ENCODE results near the gene GAK.

DNA sequence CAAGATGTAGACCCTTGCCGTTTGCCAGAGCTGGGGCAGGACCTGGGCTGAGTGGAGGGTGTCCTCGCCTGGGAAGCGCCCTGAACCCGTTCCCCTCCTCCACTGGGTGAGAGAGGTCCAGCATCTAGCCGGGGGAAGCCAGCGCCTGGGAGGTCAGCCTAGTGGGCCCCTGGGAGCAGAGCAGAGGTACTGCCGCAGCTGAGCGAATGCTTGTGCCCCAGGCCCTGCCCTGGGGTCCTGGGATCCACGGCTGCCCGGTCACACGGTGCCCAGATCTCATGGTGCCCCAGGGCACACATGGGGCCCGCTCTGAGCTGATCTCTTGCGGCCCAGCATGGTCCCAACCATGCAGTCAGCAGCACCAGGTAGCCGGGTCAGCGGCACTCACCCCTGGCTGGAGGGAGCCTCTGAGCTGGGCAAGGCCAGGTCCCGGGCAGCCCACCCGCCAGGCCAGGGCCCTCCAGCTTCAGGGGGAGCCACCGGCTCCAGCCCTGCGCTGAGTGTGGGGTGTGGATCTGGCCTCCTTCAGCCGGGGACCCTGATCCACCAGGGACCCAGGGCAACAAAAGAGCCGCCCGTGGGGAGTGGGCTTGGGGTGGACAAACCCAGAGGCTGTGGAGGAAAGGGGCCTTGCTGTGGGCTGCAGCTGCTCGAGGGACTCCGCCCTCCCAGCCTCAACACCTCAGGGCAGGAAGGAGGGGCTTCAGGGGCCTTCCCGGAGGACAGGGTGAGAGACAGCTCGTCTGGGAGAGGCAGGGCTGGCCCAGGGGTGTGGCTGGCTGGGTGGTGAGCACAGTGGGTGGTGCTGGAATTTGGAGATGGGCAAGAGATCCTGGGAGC lies 102.1 kb downstream of the GAK start:
- TF ChIP-seq, protein P1, sequence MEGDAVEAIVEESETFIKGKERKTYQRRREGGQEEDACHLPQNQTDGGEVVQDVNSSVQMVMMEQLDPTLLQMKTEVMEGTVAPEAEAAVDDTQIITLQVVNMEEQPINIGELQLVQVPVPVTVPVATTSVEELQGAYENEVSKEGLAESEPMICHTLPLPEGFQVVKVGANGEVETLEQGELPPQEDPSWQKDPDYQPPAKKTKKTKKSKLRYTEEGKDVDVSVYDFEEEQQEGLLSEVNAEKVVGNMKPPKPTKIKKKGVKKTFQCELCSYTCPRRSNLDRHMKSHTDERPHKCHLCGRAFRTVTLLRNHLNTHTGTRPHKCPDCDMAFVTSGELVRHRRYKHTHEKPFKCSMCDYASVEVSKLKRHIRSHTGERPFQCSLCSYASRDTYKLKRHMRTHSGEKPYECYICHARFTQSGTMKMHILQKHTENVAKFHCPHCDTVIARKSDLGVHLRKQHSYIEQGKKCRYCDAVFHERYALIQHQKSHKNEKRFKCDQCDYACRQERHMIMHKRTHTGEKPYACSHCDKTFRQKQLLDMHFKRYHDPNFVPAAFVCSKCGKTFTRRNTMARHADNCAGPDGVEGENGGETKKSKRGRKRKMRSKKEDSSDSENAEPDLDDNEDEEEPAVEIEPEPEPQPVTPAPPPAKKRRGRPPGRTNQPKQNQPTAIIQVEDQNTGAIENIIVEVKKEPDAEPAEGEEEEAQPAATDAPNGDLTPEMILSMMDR (IDR thresholded peaks at IDR 0.05): no peak
- no peak for TF ChIP-seq POLR2A (IDR thresholded peaks at IDR 0.05)

Data from transverse colon (tissue), 3 donors.